ACHN (cell line): ENCODE measurements around the gene LRRC73.
"Not testable (repeated sequence)": the region's sequence is repeated elsewhere in the genome, so short reads cannot be mapped to it uniquely, and the experiment has no call there.

Experiments used
- DNase-seq: peaks from one replicate; pipeline ENCODE4 v3.0.0-alpha.2; 2015
- in situ Hi-C: cut with HindIII; loops from 2 replicates; pipeline ENCODE4 v1.10.0; 2017; ENCODE audit warnings: low sequenced_read_pairs, low pct_ligation_motif_present, low pct_unique_long_range_greater_than_20kb

The LRRC73 gene

DNA sequence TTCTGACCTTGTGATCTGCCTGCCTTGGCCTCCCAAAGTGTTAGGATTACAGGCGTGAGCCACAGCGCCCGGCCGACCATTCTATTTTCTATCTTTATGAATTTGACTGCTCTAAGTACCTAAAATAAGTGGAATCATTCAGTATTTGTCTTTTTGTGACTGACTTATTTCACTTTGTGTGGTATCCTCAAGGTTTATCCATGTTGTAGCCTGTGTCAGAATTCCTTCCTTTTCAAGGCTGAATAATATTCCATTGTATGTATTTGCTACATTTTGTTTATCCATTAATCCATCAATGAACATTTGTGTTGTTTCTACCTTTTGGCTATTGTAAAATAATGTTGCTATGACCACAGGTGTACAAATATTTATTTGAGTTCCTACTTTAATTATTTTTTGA, 37.6 kb downstream of the LRRC73 start:
- no peak for DNase-seq
- in situ Hi-C loops: no loop called here

GRCh38 chr6:43471399-43471798, 38.7 kb downstream of the LRRC73 start:
- no peak for DNase-seq
- in situ Hi-C loops: no loop called here

DNA sequence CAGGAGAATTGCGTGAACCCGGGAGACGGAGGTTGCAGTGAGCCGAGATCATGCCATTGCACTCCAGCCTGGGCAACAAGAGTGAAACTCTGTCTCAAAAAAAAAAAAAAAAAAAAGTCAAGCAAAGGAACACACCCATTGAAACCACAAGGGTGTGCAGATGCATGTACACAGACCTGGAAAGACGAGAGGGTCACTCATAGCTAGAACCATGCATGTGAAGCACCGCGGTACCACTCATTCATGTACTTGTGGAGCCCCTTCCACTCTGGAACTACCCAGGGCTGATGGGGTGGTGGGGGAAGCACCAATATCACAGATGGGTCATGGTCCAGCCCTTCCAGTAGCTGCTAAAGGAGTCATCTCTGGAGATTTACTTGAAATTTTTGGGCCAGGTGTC, 40.2 kb downstream of the LRRC73 start:
- in situ Hi-C loops: no loop called here
- no peak for DNase-seq

- DNase-seq: no peak
- in situ Hi-C loops: no loop called here
Measured at GRCh38 chr6:43468748-43469681, 41.1 kb downstream of the LRRC73 start.

GRCh38 chr6:43468240-43468639, 41.9 kb downstream of the LRRC73 start:
- no peak for DNase-seq
- in situ Hi-C loops: no loop called here

GRCh38 chr6:43467752-43468151, 42.4 kb downstream of the LRRC73 start:
- no peak for DNase-seq
- in situ Hi-C loops: no loop called here

DNA sequence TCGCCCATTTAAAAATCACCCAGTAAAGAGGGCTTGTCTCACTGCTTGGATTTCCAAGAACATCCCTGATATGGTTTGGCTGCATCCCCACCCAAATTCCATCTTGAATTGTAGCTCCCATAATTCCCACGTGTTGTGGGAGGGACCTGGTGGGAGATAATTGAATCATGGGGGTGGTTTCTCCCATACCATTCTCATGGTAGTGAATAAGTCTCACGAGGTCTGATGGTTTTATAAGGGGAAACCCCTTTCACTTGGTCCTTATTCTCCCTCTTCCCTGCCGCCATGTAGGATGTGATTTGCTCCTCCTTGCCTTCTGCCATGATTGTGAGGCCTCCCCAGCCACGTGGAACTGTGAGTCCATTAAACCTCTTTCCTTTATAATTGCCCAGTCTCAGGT, 42.9 kb downstream of the LRRC73 start:
- in situ Hi-C loops, DNase-seq: not testable (repeated sequence)

DNA sequence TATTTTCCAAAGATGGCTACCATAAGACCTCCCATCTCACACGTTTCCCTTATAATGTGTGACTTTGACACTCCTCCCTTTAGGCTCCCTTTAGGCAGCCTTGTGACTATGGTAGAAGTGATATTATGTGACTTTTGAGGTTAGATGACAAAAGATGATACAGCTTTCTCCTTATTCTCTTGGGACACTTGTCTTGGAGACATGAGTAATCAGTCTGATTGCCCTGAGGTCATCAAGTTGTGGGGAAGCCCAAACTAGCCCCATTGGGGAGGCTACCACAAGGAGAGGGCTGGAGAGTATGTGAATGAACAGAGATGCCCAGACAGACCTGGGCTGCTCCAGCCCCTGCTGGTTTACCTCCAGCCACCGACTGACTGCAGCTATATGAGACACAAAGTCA, 44.2 kb downstream of the LRRC73 start:
- DNase-seq: no peak
- in situ Hi-C loops: no loop called here

DNA sequence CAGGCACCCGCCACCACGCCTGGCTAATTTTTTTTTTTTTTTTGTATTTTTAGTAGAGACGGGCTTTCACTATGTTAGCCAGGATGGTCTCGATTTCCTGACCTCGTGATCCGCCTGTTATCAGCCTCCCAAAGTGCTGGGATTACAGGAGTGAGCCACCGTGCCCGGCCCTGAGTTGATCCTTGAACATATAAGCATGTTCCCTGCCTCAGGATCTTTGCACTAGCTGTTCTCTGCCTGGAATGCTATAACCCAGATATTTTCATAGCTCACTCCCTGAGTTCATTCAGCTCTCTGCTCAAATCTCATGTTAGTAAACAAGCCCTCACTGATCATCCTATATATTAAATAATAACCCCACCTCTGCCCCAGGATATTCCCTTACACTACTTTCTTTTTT, 45.8 kb downstream of the LRRC73 start:
- DNase-seq: no peak
- in situ Hi-C loops: no loop called here

DNA sequence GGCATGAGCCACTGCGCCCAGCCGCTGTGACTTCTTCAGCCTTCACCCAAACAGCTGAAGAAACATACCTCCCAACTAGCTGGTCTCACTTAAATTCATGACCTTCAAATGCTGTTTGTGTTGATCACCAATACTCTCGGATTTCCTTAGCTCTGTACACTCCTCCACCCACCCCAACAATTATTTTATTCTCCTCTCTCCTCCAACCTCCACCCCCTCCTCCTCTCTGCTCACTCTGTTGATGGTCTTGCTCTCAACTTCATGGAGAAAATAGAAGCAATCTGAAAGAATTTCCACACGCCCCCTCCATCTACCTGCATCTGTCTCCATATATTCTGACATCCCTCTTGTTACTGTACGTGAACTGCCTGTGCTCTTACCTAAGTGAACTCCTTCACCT, 48.2 kb downstream of the LRRC73 start:
- in situ Hi-C loops: no loop called here
- DNase-seq: no peak

DNA sequence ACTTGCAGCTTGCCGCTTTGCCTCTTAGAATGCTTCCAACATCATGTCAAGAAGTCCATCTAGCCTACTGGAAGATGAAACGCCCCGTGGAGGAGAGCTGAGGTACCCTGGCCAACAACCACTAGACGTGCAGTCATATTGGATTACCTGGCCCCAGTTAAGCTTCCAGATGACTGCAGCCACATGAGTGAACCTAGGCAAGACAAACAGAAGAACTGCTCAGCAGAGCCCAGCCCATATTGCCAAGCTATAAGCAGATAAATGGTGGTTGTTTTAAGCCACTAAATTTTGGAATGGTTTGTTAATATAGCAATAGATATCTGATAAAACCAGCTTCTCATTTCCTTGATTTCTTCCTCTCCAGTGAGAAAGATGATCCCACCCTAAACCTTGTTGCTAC, 50.1 kb downstream of the LRRC73 start:
- DNase-seq: no peak
- in situ Hi-C loops: no loop called here

DNA sequence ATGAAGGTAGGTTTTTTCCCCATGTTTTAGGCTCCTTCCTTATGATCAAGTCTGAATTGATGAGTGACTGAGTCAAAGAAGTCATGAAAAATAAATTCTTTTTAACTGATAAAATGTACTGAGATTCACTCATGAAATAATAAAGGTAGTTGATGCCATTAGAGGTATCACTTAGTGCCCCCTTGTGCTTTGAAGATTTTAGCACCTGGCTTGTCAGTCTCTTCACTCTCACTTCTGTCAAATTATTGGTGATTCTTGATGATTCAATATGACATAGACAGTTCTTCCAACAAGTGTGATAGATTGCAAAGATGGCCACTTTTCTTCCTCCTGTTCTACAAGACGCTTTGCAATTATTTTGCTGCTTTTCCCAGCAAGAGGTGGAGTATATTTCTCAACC, 50.6 kb downstream of the LRRC73 start:
- DNase-seq: no peak
- in situ Hi-C loops: no loop called here

- in situ Hi-C loops, DNase-seq: not testable (repeated sequence)
Measured at GRCh38 chr6:43458154-43458553, 52.0 kb downstream of the LRRC73 start.

DNA sequence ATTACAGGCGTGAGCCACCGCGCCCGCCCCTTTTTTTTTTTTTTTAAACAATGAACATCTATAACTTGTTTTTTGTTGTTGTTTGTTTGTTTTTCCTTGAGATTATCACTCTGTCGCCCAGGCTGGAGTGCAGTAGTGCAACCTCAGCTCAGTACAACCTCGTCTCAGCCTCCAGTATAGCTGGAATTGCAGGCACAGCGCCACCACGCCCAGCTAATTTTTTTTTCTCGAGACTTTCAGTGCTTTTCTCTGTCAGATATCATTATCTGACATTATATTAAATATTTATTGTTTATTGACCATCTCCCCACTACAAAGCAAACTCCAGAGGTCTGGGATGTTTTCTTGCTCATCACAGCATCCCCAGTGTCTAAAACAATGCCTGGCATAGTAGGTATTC, 52.5 kb downstream of the LRRC73 start:
- no peak for DNase-seq
- in situ Hi-C loops: no loop called here
